GM12873 (cell line): ENCODE results near the gene PSMB8.

Source experiments
- TF ChIP-seq, protein P1 (sequence below): IDR thresholded peaks from 2 replicates; pipeline ENCODE4 v1.5.1; 2012; ENCODE audit warnings: low read depth, mild to moderate bottlenecking, moderate library complexity, low read length, control low read depth; ENCODE audit not compliant: insufficient read depth; ENCODE audit errors: missing control alignments

PSMB8 gene

DNA sequence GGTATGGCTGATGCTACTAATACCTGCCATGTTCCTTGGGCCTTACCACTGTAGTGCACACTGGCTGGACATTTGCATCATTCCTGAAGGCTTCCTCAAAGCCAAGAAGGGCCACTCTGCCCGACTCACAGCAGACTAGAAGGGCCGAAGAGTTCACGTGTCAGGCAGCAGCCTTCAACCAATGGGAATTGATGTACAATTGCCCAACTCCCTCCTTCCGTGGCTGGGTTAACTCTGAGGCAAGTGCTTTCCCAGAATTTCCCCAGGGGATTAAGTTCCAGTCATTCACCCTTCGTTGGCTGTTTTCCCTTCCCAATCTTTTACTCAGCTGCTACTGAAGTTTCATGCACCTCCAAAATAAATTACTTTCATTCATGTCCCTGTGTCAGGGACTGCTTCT is 39.9 kb upstream of the PSMB8 start:
- TF ChIP-seq, protein P1, sequence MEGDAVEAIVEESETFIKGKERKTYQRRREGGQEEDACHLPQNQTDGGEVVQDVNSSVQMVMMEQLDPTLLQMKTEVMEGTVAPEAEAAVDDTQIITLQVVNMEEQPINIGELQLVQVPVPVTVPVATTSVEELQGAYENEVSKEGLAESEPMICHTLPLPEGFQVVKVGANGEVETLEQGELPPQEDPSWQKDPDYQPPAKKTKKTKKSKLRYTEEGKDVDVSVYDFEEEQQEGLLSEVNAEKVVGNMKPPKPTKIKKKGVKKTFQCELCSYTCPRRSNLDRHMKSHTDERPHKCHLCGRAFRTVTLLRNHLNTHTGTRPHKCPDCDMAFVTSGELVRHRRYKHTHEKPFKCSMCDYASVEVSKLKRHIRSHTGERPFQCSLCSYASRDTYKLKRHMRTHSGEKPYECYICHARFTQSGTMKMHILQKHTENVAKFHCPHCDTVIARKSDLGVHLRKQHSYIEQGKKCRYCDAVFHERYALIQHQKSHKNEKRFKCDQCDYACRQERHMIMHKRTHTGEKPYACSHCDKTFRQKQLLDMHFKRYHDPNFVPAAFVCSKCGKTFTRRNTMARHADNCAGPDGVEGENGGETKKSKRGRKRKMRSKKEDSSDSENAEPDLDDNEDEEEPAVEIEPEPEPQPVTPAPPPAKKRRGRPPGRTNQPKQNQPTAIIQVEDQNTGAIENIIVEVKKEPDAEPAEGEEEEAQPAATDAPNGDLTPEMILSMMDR = no peak

DNA sequence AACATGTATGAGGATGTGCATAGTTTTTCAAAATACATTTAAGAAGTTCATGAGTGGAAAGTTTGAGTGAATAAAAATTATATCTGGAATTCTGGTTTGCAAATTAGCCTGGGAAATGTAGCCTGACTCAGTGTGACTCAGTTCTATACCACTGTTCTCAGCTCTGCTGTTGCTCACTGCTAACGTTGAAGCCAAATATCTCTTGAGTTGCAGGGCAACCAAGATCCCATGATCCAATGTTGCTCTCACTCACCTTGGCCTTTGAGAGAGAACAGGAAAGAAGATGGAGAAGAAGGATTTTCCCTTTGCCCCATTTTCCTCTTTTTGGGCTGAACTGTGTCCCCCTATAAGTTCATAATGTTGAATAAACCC is 39.0 kb upstream of the PSMB8 start:
- TF ChIP-seq, protein P1 = no peak

GRCh38 chr6:32879691-32880090 is 35.8 kb upstream of the PSMB8 start:
- TF ChIP-seq, protein P1 = no peak

- TF ChIP-seq, protein P1 = no peak
Observed at GRCh38 chr6:32876603-32877002, 32.8 kb upstream of the PSMB8 start.

GRCh38 chr6:32868257-32868788 is 24.5 kb upstream of the PSMB8 start:
- TF ChIP-seq, protein P1 = peak; percentile 75

DNA sequence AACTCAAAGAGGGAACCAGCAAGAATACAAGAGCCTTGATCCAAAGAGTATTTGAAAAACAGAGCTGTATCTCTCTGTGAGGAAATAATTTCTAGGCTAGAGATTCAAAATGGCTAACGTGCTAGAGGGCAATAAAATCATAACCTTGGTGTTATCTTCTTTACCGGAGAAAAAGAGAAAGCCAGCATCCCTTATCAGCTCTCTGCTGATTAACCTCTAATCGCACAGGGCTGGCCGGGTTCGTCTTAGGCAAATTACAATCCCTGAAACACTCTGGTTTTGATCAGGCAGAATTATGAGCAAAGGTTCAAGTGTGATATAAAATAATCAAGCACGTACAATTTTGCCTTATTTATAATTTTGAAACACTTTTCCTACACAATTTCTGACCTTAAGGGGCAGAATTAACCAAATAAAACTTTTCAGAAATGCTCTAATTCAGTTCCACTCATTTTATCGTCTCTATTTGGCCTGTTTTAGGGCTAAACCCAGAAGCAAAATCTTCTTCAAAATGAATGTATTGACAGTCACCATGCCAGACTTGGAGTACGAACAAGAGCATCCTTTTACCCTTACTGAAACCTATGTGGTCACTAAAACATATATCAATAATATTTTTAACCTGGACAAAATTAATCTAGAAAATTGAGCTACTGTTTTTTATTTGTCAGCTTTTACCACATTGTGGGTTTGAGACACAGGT is 23.9 kb upstream of the PSMB8 start:
- TF ChIP-seq, protein P1 = no peak

- TF ChIP-seq, protein P1 = no peak
Observed at GRCh38 chr6:32867022-32867477, 23.2 kb upstream of the PSMB8 start.
